ENCODE measurements around the gene ZBTB21.

DNA sequence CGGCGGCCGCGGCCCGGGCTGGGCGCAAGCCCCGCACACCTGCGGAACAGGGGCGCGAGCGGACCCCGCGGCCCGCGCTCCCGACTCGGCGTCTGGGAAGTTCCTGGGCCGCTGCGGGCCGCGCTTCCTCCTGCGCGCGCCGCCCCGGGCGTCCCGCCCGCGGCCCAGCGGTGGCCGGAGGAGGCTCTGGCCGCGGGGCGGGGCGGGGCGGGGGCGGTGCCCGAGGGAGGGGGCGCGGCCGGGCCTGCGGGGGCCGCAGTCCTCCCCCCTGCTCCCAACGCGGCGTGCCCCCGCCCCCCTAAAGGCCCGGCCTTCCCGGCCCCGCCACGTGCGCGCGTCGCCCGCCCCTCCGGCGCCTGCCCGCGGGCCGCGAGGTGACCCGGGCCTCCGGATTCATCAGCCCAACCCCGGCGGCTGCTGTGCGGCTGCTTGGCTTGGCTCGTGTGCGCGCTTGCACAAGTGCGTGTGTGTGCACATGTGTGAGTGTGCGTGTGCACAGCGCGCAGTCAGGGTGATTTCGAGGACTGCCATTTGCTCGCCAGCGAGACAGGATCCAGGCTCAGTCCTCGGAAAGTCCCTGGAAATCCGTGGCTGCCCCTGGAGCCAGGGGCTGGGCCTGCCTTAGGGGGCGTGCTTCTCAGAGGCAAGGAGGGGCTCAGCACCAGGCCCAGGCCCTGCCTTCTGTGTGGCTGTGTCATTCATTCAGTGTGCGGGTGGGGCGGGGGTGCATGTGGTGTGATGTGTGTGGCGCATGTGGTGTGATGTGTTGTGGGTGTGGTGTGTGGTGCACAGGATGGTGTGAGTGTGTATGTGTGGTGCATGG lies 56.1 kb downstream of the ZBTB21 start, which contains the start of gene C2CD2:
- TF ChIP-seq TCF12 (IDR thresholded peaks at IDR 0.05) (no peak), POLR2AphosphoS5 (IDR thresholded peaks at IDR 0.05; ENCODE audit: low read depth, low read length) (no peak)
